Measurements from ENCODE around the gene CYP4A22. TPM values are rescaled to one million over a fixed set of nuclear protein-coding genes. Genes with fewer than 3 reads are reported as not detected.

Gene CYP4A22, protein sequence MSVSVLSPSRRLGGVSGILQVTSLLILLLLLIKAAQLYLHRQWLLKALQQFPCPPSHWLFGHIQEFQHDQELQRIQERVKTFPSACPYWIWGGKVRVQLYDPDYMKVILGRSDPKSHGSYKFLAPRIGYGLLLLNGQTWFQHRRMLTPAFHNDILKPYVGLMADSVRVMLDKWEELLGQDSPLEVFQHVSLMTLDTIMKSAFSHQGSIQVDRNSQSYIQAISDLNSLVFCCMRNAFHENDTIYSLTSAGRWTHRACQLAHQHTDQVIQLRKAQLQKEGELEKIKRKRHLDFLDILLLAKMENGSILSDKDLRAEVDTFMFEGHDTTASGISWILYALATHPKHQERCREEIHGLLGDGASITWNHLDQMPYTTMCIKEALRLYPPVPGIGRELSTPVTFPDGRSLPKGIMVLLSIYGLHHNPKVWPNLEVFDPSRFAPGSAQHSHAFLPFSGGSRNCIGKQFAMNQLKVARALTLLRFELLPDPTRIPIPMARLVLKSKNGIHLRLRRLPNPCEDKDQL
- total RNA-seq (2021) = not detected in 2 replicates
- long read RNA-seq = 0 reads

DNA sequence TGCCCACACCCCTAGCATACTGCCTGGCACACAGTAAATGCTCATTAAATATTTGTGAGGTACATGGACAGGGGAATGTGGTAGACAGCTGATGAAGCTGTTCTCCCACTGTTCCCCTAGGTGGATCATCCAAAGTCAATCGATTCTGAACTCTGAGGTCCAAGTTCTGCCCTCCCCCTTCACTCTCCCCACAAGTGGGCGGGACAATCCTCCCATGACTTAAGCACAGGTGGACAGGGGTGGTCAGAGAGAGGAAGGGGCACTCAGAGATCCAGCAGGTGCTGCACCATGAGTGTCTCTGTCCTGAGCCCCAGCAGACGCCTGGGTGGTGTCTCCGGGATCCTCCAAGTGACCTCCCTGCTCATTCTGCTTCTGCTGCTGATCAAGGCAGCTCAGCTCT, at the start of gene CYP4A22:
Gene CYP4A22 (plus strand): TSS at position 244 of the 400 bp plus-strand sequence. CDS start 45 bp downstream, at position 289.
- Histone ChIP-seq H4K5ac (ENCODE audit: insufficient read length, low read depth, low read length) (no peak within 1 kb of the TSS), H4K8ac (replicated peaks; ENCODE audit: insufficient read length, low read depth, low read length) (no peak within 1 kb of the TSS), H3K18ac (ENCODE audit: insufficient read length, low read depth, low read length) (no peak within 1 kb of the TSS), H3K27ac (ENCODE audit: insufficient read length, low read depth, low read length) (no peak within 1 kb of the TSS), H2BK15ac (ENCODE audit: low read depth, low read length) (no peak within 1 kb of the TSS), H3K23ac (ENCODE audit: insufficient read length, low read depth, low read length) (no peak within 1 kb of the TSS), H3K4me2 (ENCODE audit: insufficient read depth, insufficient read length, low read length) (no peak within 1 kb of the TSS), H3K27me3 (ENCODE audit: insufficient read depth, low read length) (no peaks in the 10 kb centered on the region), H3T11ph (ENCODE audit: low read length) (no peak within 1 kb of the TSS), H2BK5ac (ENCODE audit: insufficient read length, low read length) (no peak within 1 kb of the TSS), H2AK5ac (ENCODE audit: insufficient read length, low read length) (no peak within 1 kb of the TSS), H3K56ac (ENCODE audit: insufficient read length, low read depth, low read length) (no peak within 1 kb of the TSS), H3K14ac (ENCODE audit: insufficient read depth, low read length) (no peak within 1 kb of the TSS), H4K91ac (ENCODE audit: insufficient read length, low read depth, low read length) (no peak within 1 kb of the TSS), H3K9ac (ENCODE audit: extremely low read depth, insufficient read length, low read length) (no peak within 1 kb of the TSS), H3K4me1 (ENCODE audit: insufficient read depth, low read length) (no peaks in the 10 kb centered on the region), H2BK20ac (ENCODE audit: low read depth, low read length, poor library complexity, severe bottlenecking) (no peak within 1 kb of the TSS), H3K79me1 (ENCODE audit: insufficient read depth, low read depth, low read length, poor library complexity, severe bottlenecking) (no peaks in the 10 kb centered on the region), H3K9me3 (ENCODE audit: control insufficient read depth, low read depth, low read length) (no peaks in the 10 kb centered on the region), H4K20me1 (ENCODE audit: control insufficient read depth, insufficient read depth, insufficient read length) (no peaks in the 10 kb centered on the region), H3K23me2 (ENCODE audit: insufficient read length, low read depth, low read length, poor library complexity, severe bottlenecking) (no peaks in the 10 kb centered on the region), H2BK120ac (ENCODE audit: low read depth, low read length, poor library complexity, severe bottlenecking) (no peak within 1 kb of the TSS), H2BK12ac (ENCODE audit: insufficient read length, low read depth, low read length) (no peak within 1 kb of the TSS), H2AFZ (ENCODE audit: low read length) (no peak within 1 kb of the TSS), H3K4ac (ENCODE audit: low read depth, low read length) (no peak within 1 kb of the TSS), H3K79me2 (ENCODE audit: insufficient read depth, low read length) (no peaks in the 10 kb centered on the region)
- TF ChIP-seq, protein P1, sequence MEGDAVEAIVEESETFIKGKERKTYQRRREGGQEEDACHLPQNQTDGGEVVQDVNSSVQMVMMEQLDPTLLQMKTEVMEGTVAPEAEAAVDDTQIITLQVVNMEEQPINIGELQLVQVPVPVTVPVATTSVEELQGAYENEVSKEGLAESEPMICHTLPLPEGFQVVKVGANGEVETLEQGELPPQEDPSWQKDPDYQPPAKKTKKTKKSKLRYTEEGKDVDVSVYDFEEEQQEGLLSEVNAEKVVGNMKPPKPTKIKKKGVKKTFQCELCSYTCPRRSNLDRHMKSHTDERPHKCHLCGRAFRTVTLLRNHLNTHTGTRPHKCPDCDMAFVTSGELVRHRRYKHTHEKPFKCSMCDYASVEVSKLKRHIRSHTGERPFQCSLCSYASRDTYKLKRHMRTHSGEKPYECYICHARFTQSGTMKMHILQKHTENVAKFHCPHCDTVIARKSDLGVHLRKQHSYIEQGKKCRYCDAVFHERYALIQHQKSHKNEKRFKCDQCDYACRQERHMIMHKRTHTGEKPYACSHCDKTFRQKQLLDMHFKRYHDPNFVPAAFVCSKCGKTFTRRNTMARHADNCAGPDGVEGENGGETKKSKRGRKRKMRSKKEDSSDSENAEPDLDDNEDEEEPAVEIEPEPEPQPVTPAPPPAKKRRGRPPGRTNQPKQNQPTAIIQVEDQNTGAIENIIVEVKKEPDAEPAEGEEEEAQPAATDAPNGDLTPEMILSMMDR (conservative IDR thresholded peaks at IDR 0.05) = no peak
- DNase-seq = no peak
- H3K9me3 Mint-ChIP-seq = peaks cover 0 to 3% of the 10 kb centered on the region in 2 experiments; a peak in 2 of 5 replicates
- no peaks in the 10 kb centered on the region; a peak in 1 of 4 replicates for H3K4me1 Mint-ChIP-seq
- no CpG with 5 or more reads among the region's 4 CpGs for WGBS (ENCODE audit: extremely low coverage, insufficient read length, low lambda C conversion rate)
- no peaks in the 10 kb centered on the region for H3K36me3 Mint-ChIP-seq (ENCODE audit: insufficient read depth in 1 of 3, low read depth in 3 of 3)
- no peak within 1 kb of the TSS; a peak in 1 of 7 replicates for H3K27ac Mint-ChIP-seq
- H3K4me3 Mint-ChIP-seq = no peak within 1 kb of the TSS
- peaks cover 3% of the 10 kb centered on the region for H3K27me3 Mint-ChIP-seq (ENCODE audit: low read depth)
